Ureter (tissue), 1 donor: ENCODE measurements around the gene SMPDL3A. TPM values are rescaled to one million over a fixed set of nuclear protein-coding genes. Genes with fewer than 3 reads are reported as not detected.
A peak's percentile ranks its signal among the peaks of the same experiment; 100 is the strongest.

Experiments used
- DNase-seq: peaks from one replicate; pipeline ENCODE4 v3.0.0-alpha.2; 2020; ENCODE audit warnings: low spot score
- total RNA-seq: library from RNA; stranded (reverse); gene quantifications from one replicate; pipeline ENCODE4 v1.2.4, GENCODE V29; 2023
- donor health status: DM: yes; HTN: yes; CAD: no.

The SMPDL3A gene
- total RNA-seq, 1 donor from 2014 or later: 18.8 TPM

DNA sequence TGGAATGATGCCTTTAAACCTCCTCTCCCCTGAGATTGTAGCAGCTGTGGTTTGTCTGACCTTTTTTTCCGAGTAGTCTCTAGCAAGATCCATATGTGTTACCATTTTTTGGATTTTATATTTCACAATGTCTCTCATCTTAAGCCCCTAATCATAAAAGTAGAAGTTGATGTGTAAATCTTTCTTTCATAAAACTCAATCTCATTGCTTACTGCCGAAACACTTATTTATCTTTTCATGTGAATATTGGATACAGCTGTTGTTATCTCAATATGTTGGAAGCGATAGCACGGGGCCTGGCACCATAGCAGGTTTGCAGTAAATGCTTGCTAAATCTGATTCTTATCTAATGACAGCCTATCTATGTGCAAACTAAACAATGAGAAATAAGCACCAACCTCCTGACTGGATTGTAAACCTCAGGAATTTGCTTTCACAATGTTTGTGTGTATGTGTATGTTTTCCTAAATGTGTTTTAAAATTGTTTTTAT lies 14.2 kb downstream of the SMPDL3A start:
- no peak for DNase-seq

DNA sequence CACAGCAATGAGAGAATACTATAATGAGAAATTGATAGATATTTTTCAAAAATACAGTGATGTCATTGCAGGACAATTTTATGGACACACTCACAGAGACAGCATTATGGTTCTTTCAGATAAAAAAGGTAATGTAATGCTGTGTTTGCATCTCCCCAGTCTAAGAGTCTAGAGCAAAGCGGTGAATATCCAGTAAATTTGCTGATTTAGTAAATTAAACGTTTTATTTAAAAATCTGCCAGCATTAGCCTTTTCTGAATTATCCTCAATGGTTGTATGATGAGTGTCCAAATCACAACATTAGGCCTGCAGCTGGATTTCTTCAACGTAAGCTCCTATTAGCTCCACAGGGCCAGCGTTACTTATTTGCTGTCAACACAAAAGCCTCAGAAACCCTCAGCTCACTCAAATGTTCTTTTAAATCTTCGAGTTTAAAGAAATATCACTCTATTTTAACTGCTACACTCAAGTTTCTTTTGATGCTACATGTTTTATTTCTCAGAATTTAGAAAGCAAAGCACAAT lies 16.0 kb downstream of the SMPDL3A start:
- DNase-seq: no peak

DNA sequence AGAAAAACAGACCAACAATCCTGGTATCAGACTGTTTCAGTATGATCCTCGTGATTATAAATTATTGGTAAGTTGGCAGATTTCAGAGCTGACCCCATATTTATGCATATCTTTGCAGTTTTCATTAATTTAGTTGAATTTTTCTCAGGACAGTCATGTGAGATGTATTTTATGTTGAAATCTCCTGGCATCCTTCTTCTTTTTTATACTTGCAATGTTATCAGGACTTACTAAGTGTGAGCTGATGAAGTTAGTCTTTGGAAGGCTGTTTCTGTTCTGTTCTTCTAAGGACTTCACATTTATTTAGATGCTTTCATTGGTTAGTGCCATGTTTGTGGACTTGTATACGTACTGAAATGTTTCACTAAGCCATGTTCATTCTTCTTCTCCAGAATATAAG lies 17.2 kb downstream of the SMPDL3A start:
- DNase-seq: no peak

DNA sequence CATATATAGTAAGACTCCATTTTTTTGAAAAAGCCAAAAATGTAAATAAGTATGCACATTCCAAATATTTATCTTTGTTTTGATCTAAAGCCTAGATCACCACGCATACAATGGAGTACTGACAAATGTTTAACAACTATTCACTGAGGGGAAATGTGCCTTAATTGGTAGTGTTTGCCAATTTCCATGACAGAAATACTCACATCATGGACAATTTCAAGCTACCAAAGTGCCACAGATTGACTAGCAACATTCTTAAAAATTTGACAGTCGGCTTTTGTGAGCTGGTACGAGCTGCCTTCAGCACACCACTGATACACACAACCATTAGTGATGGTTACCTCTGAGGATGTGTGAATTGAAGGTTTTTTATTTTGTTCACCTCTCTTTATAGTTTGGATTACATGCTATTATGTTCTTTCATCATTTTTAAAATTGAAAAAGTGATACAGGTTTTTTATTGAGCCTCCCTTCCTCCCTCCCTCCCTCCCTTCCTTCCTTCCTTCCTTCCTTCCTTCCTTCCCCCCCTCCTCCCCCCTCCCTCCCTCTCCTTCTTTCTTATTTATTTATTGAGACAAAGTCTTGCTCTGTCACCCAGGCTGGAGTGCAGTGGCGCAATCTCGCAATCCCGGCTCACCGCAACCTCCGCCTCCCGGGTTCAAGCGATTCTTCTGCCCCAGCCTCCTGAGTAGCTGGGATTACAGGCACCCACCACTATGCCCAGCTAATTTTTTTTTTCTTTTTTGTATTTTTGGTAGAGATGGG lies 19.2 kb downstream of the SMPDL3A start:
- DNase-seq: no peak

DNA sequence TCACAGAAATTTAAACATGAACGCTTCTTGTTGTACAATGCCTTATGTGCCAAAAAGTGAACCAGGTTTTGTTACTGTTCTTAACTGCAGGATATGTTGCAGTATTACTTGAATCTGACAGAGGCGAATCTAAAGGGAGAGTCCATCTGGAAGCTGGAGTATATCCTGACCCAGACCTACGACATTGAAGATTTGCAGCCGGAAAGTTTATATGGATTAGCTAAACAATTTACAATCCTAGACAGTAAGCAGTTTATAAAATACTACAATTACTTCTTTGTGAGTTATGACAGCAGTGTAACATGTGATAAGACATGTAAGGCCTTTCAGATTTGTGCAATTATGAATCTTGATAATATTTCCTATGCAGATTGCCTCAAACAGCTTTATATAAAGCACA lies 19.9 kb downstream of the SMPDL3A start:
- no peak for DNase-seq

DNA sequence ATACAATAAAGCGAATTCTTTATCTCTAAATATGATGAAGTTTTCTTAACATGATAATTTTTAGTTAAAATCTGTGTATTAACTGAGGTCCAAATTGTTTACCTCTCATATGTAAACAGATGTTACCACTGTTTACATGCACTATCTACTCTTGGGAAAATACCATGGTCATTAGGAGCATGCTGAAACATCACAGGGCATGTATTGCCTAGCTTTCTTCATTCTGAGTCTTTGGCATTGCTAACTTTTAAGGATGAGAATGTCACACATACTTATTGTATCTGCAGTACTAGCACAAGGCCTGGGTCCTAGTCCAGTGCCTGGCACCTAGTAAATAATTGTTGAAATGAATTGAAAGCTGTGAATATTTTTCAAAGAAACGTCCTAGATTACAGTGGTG lies 20.6 kb downstream of the SMPDL3A start:
- no peak for DNase-seq

DNA sequence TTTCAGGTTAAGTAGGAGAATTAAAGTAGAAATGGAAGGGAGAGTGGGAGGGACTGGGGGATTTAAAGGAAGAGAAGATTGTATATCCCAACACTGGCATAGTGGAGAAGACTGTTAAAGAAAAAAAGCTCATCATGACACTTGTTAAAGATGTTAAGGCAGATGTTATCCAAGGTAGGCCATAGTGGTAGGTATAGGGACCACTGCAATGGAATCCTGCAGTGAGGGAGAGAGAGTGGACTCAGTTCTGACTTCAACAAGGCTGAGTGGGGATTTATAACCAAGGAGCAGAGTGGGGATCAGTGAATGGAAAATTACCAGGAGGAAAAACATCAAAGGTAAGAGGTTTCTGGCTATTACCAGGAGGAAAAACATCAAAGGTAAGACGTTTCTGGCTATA lies 21.1 kb downstream of the SMPDL3A start:
- DNase-seq: no peak

DNA sequence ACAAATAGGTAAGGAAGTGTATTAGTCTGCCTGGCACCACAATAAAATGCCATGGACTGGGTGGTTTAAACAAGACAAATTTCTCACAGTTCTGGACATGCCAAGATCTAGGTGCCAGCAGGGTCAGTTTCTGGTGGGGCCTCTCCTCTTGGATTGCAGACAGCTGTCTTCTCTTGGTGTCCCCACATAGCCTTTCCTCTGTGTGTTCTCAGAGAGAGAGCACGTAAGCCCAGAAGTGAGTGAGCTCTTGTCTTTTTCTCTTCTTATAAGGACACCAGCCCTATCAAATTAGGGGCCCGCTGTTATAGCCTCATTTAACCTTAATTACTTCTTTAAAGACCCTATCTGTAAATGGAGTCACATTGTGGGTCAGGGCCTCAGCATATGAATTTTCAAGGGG lies 28.3 kb downstream of the SMPDL3A start:
- no peak for DNase-seq

DNA sequence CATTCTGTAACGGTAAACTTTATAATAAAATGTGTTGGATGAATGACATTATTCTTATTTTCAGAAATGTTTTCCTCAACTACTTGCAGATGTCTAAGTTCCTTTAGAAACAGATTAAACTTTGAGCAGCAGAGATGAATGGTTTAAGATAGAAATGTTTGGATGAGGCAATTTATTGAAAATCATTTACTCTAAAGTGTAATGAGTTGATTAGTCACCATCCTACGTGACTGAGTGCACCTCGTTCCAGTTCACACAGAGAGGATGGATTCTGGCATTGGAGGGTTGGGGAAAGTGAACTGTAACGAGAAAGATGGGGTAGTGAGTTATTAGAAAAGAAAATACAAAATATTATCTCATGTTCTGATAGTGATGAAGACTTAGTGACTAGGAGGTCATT lies 28.7 kb downstream of the SMPDL3A start:
- DNase-seq: no peak

DNA sequence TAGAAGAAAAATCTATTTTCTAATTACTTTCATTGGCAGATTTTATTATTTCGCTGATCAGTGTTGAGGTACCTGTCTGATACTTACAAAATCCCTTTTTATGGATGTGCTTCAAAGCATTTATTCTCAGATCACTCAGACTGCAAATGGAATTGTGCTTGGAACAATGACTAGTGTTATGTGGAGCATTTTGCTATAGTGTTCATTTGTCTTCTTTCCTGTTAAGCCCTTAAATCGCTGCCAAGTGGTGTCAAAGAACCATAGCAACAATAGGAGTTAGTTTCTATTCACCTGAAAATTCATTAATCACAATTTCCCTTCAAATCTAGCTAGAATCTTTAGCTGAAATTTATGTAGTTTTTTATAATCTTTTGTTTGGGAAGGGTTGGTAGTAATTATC lies 29.8 kb downstream of the SMPDL3A start:
- no peak for DNase-seq

DNA sequence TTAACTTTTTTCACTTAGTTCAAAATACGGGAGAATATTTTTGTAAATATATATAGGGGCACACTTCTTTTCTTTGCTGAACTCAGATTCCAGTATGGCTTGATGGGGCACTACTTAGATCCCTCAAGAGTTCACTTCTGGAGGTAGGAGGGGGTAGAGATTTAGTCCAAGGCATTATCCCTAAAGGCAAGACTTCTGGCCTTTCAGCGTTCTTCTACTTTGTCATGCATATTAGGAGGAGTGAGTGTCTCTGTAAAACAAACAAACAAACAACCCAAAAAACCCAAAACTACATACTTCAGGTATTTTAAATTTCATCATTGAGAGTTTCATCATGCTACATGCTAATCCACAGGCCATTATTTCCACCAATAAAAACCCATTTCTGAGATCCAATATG lies 32.0 kb downstream of the SMPDL3A start:
- no peak for DNase-seq

DNA sequence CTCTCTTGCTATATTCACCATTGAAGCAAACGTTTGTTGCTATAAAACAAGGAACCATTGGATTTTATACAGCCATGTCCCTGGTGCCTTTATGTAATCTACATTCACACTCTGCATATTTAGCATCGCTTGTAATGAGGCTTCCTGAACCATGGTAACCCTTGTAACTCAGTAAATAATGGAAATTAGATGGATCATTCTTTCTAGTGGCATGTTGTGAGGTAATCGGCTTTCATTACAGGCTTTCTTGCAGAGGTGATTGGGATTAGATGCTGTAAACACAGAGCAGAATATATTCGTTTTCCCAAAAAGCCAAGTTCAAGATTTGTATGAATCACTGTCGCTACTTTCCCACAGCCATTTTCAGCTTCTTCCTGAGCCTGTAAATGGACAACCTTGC lies 36.1 kb downstream of the SMPDL3A start:
- DNase-seq: no peak

DNA sequence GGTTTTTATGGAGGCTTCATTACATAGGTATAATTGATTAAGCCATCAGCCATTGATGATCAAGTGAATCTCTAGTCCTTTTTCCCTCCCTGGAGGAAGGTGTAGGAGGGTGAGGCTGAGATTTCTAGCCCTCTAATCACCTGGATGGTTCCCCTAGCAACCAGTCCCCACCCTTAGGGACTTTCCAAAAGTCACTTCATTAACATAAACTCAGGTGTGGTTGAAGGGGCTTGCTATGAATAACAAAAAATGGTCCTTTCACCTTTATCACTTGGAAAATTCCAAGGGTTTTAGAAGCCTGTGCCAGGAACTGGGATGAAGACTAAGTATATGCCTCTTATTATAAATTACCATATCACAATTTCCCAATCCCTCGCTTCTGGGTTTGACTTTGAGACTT lies 40.4 kb downstream of the SMPDL3A start:
- DNase-seq: no peak

DNA sequence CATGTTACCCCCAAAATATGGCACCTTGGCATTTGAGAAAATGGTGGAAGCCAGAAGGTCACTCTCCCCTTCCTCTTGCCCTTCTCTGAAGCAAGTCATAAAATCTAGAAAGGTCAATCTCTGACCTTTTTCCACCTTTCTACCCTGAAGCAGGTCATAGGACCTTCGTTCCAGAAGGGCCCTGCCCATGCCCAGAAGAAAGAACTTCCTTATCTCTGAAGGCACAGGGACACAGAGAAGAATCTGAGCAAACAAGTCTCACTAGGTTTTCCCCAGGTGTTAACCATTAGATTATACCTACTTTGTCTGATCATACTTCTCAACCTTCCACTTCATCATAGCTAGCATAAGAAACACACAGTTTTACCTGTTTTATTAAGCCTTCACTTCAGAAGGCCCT lies 42.5 kb downstream of the SMPDL3A start:
- no peak for DNase-seq

DNA sequence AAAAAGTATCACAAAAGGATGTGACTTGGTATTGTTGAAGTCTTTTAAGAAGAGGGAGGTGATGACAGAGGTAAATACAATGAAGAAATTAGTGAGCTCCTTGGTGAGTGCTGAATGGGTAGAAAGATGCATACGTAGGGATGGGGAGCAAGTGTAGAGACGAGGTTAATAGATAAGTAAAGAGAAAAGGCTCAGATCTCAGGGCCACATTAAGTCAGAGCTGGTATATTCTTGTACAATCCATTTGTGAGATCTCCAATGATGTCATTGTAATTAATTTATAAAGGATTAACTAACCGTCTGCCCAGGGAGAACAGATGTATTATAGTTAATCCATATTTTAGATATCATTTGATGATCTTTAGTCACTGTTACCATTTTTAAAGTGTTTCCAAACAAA lies 43.4 kb downstream of the SMPDL3A start:
- DNase-seq: no peak

DNA sequence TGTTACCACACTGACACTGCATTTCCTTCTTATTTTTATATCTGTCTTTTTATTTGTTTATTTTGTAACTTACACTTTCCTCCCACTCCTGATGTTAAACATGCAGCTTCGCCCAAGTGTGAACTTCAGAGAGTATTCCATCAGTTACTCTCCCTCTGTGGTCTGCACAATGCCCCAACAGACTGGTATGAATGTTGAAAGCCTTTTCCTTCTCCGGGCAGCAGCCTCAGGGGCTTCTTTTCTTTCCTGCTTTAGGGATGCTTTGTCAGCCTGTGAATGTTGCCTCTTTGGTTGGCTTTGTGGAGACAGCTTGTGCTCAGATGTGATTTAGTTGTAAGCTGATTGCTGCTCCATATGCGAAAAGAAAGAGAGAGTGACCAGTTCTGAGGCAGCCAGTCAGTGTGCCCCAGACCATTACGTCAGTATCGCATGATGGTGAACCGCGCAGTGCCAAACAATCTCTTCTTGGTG lies 44.0 kb downstream of the SMPDL3A start:
- no peak for DNase-seq

DNA sequence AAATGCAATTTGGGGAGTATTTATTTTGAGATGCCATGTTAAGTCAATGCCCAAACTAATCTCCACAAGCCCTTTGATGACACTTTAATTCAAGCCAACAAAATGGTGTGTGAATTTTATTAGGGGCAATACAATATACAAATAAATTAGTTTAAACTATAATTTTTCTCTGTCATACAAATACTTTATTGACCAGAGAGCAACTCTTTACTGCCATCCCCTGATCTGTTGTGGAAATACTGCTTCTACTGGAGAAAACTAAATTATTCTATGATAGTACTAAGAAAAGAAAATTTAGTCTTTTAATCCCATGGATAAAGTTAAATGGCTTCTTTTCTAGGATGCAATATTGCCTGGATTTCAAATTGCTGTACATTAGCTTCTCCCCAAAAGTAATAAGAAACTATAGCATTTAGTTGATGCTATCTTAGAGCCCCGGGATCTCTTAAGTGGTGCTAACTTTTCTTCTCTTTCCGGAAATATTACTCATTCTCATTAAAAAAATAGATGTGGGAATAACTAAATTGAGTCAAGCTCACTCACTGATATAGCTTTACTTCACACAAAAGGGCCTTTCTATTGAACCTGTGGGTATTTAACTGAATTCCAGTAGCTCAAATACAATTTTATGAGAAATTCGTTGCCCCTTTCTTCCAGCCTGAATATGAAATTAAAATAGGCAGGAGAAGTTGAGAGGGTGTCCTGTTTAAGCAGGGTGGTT lies 49.2 kb downstream of the SMPDL3A start:
- DNase-seq: no peak

DNA sequence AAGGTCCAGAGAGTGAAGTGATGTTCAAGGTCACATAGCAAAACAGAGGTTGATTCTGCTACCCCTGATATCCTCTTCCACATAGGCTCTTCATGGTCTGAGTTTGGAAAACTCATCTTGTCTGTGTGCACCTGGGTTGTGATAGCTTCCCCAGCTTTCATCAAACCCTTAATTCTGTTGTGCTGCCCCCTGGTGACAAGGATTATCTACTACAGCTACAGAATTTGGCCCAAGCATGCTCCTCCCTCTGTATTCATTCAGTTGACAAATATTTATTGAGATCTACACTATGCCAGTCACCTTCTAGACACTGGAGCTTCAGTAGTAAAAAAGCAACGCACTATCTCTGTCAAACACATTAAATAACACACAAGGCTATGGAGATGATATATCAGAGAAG lies 50.4 kb downstream of the SMPDL3A start:
- DNase-seq: peak; percentile 69

DNA sequence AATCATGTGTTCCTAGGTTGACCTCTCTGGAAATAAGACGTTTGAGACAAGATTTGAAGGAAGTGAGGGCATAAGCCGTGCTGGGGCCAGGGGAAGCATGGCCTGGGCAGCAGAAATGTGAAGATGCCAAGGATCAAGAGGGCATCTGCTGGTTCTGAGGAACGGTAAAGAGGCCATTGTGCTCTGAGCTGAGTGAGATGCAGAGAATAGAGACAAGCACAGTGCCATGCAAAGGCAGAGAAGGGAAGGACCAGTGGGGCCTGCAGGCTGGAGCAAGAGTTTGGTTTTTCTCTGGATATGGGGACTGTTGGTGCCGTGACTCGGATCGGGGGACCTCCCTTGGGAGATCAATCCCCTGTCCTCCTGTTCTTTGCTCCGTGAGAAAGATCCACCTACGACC lies 50.8 kb downstream of the SMPDL3A start:
- DNase-seq: no peak

DNA sequence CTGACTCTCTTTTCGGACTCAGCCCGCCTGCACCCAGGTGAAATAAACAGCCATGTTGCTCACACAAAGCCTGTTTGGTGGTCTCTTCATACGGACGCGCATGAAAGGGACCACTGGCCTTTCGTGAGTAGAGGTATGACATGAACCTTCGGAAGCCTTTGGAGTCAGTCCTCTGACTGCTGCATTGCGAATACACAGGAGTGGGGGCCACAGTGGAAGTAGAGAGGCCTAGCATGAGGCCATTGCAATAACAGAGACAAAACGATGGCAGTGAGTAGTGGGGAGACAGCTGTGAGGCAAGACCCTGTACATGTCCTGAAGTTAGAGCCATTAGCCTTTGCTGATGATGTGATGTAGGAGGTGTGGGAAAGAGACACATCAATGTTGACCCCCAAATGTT lies 56.4 kb downstream of the SMPDL3A start:
- DNase-seq: no peak

DNA sequence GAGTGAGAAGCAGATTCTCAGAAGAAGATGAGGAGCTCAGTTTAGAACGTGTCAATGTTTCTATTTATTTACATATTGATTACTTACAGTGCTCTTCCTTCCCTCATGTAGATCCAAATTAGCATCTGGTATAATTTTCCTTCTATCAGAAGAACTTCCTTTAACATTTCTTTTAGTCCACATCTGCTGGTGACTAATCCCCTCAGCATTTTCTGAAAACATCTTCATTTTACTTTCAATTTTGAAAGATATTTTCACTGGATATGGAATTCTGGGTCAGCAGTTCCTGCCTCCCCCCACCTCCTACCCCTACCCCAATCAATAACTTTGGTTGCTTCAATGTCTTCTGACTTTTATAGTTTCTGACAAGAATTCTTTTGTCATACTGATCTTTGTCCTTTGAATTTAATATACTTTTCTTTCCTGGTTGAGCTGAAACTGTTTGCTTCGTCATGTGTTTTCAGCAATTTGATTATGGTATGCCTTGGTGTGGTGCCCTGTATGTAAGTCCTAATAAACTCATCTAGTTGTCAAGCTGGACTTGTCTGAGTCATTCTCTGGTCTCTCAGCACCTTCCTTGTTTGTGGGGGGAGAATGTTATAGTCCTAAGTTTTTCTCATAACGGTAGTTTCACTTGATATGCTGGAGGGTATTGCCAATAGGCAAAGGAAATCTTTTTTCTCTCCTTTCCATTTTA lies 57.0 kb downstream of the SMPDL3A start:
- DNase-seq: no peak

DNA sequence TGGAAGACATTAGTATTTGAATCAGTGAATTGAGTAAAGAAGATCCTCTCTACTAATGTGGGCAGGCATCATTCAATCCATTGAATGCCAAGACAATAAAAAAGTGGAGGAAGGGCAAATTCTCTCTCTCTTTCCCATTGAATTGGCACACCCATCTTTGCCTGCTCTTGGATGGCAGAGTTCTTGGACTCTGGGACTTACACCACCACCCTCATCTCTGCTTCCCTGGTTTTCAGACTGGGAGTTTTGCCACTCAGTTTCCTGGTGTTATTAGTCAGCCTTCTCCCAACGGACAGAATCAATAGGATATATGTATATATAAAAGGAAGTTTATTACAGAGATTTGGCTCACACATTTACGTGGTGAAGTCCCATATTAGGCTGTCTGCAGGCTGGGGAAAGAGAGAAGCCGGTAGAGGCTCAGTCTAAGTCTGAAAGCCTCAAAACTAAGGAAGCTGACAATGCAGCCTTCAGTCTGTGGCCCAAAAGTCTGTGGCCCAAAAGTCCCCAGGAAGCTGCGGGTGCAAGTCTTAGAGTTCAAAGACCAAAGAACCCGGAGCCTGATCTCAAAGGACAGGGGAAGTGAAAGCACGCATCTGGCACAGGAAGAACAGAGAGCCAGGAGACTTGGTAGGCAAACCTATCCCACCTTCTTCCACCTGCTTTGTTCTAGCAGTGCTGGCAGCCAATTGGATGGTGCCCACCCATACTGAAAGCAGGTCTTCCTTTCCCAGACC lies 64.4 kb downstream of the SMPDL3A start:
- no peak for DNase-seq
